ENCODE results near the gene PDXDC1. TPM values are rescaled to one million over a fixed set of nuclear protein-coding genes. Genes with fewer than 3 reads are reported as not detected.
A peak's percentile ranks its signal among the peaks of the same experiment; 100 is the strongest.
"Not testable (repeated sequence)": the region's sequence is repeated elsewhere in the genome, so short reads cannot be mapped to it uniquely, and the experiment has no call there.

PDXDC1 gene
- total RNA-seq (73.8 and 77.6 TPM in 2 replicates), polyA plus RNA-seq (84.6 and 99.8 TPM in 2 replicates)

- not testable (repeated sequence) for H3K9me3 ChIP-seq (ENCODE audit: low read depth); H3K36me3 ChIP-seq; H3K27me3 ChIP-seq; H3K4me1 ChIP-seq (ENCODE audit: low read depth)
- peak within 1 kb of the TSS; percentile 87 for H3K4me3 ChIP-seq
- peak; percentile 94 to 100 for DNase-seq (ENCODE audit: low read depth in 1 of 2, low spot score in 1 of 2)
- peak within 1 kb of the TSS; percentile 94 for H3K27ac ChIP-seq
Observed at GRCh38 chr16:14974656-14975417, at the start of gene PDXDC1. Gene PDXDC1 (plus strand): TSS chr16:14975026. CDS start chr16:14975200, 174 bp downstream.

- H3K36me3 ChIP-seq; H3K4me3 ChIP-seq; H3K27me3 ChIP-seq; H3K27ac ChIP-seq; H3K4me1 ChIP-seq (ENCODE audit: low read depth); H3K9me3 ChIP-seq (ENCODE audit: low read depth): not testable (repeated sequence)
- peak in 1 of 2 donors; percentile 0 for DNase-seq (ENCODE audit: low read depth in 1 of 2, low spot score in 1 of 2)
Observed at GRCh38 chr16:14928064-14928714, 46.6 kb upstream of the PDXDC1 start.

- not testable (repeated sequence) for H3K4me3 ChIP-seq; DNase-seq (ENCODE audit: low read depth in 1 of 2, low spot score in 1 of 2)
Observed at GRCh38 chr16:14929176-14929575, 45.6 kb upstream of the PDXDC1 start.

GRCh38 chr16:14930246-14930645 is 44.6 kb upstream of the PDXDC1 start:
- not testable (repeated sequence) for DNase-seq (ENCODE audit: low read depth in 1 of 2, low spot score in 1 of 2); H3K27me3 ChIP-seq; H3K36me3 ChIP-seq; H3K27ac ChIP-seq; H3K4me1 ChIP-seq (ENCODE audit: low read depth); H3K9me3 ChIP-seq (ENCODE audit: low read depth); H3K4me3 ChIP-seq

More at GRCh38 chr16:14929176-14929575, 45.6 kb upstream of the PDXDC1 start:
- not testable (repeated sequence) for H3K27ac ChIP-seq; H3K4me1 ChIP-seq (ENCODE audit: low read depth); H3K27me3 ChIP-seq; H3K36me3 ChIP-seq; H3K9me3 ChIP-seq (ENCODE audit: low read depth)

- H3K27me3 ChIP-seq; H3K27ac ChIP-seq; H3K9me3 ChIP-seq (ENCODE audit: low read depth); H3K4me1 ChIP-seq (ENCODE audit: low read depth); H3K36me3 ChIP-seq; H3K4me3 ChIP-seq; DNase-seq (ENCODE audit: low read depth in 1 of 2, low spot score in 1 of 2): not testable (repeated sequence)
Observed at GRCh38 chr16:14930971-14931370, 43.9 kb upstream of the PDXDC1 start.

- not testable (repeated sequence) for DNase-seq (ENCODE audit: low read depth in 1 of 2, low spot score in 1 of 2); H3K4me1 ChIP-seq (ENCODE audit: low read depth)
Observed at GRCh38 chr16:14932581-14933375, 42.0 kb upstream of the PDXDC1 start.

GRCh38 chr16:14937143-14937542 is 37.7 kb upstream of the PDXDC1 start, which contains the start of gene NPIPA1:
Gene NPIPA1 (plus strand): TSS chr16:14937443. CDS start chr16:14937443, 0 bp downstream.
- H3K9me3 ChIP-seq (ENCODE audit: low read depth); H3K4me3 ChIP-seq; H3K4me1 ChIP-seq (ENCODE audit: low read depth); H3K27me3 ChIP-seq; DNase-seq (ENCODE audit: low read depth in 1 of 2, low spot score in 1 of 2); H3K27ac ChIP-seq; H3K36me3 ChIP-seq: not testable (repeated sequence)

More at GRCh38 chr16:14932581-14933375, 42.0 kb upstream of the PDXDC1 start:
- H3K36me3 ChIP-seq; H3K9me3 ChIP-seq (ENCODE audit: low read depth); H3K27me3 ChIP-seq; H3K4me3 ChIP-seq; H3K27ac ChIP-seq: not testable (repeated sequence)

- not testable (repeated sequence) for H3K9me3 ChIP-seq (ENCODE audit: low read depth); H3K27ac ChIP-seq; H3K27me3 ChIP-seq; H3K4me1 ChIP-seq (ENCODE audit: low read depth); DNase-seq (ENCODE audit: low read depth in 1 of 2, low spot score in 1 of 2); H3K4me3 ChIP-seq; H3K36me3 ChIP-seq
Observed at GRCh38 chr16:14937994-14938393, 36.8 kb upstream of the PDXDC1 start.

- H3K27ac ChIP-seq; H3K9me3 ChIP-seq (ENCODE audit: low read depth); H3K27me3 ChIP-seq; H3K4me1 ChIP-seq (ENCODE audit: low read depth); H3K4me3 ChIP-seq; DNase-seq (ENCODE audit: low read depth in 1 of 2, low spot score in 1 of 2); H3K36me3 ChIP-seq: not testable (repeated sequence)
Observed at GRCh38 chr16:14942686-14943085, 32.1 kb upstream of the PDXDC1 start.

Measured in cardiac muscle cell (in vitro differentiated cells and primary cell).